Renal cortex interstitium (tissue), 11 donors: ENCODE measurements around the gene ANKRD66. TPM values are rescaled to one million over a fixed set of nuclear protein-coding genes. Genes with fewer than 3 reads are reported as not detected.
A peak's percentile ranks its signal among the peaks of the same experiment; 100 is the strongest.
"Not testable (repeated sequence)": the region's sequence is repeated elsewhere in the genome, so short reads cannot be mapped to it uniquely, and the experiment has no call there.

ENCODE experiments used
- DNase-seq, 11 donors: peaks; one replicate each; pipeline ENCODE4 v3.0.0-alpha.2; 2013; ENCODE audit warnings: low read depth in 9 of 11, low spot score in 4 of 11; ENCODE audit errors: extremely low read depth in 1 of 11
- polyA plus RNA-seq, 3 donors: library from polyadenylated mRNA; unstranded; fragments of 120-200 nt; gene quantifications; one replicate each; pipeline ENCODE4 v1.2.1, GENCODE V29; 2013; ENCODE audit not compliant: insufficient read length in 3 of 3

The ANKRD66 gene
- polyA plus RNA-seq, 3 donors = not detected

DNA sequence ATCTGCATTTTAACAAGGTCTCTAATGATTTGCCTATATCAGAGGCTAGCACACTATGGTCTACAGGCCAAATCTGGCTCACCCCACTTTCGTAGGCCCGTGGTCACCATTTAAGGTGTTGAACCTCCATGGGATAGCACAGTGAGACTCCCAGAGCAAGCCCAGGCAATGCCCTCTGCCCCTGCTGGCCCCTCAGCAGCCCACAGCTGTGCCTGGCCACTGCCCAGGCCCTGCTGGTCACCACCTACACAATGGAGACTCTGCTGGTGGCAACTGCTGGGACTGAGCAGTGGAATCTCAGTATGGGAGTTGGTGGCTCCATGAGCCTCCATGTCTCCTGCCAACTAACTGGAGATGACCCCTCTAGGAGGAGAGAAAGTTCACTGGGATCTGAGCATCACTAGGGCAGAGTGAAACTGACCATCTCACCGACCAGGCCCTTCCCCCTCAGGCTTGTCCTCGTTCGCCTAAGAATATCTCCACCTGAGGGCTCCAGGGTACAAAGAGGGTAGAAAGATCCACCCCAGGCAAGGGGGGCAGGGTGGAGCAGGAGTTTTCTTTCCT lies 2.3 kb downstream of the ANKRD66 start:
- DNase-seq = no peak

DNA sequence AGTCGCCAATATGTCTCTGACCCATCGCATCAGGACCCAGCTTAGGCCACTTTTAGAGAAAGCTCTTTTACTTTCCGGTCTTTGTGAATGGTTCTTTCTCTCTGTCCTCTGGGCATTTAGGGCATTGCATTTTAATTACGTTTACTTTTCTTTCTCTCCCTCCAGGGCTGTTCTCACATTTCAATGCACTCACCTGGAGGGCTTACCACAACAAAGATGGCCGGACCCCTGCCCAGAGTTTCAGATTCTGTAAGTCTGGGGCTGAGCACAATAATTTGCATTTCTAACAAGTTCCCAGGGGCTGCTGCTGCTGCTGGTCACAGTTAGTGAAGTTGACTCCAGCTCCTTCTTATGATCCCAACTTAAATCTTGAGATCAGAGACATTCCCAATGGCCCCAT lies 3.0 kb downstream of the ANKRD66 start:
- no peak for DNase-seq

GRCh38 chr6:46751658-46752057 lies 4.9 kb downstream of the ANKRD66 start:
- no peak for DNase-seq

GRCh38 chr6:46755865-46756264 lies 9.1 kb downstream of the ANKRD66 start:
- DNase-seq = no peak

DNA sequence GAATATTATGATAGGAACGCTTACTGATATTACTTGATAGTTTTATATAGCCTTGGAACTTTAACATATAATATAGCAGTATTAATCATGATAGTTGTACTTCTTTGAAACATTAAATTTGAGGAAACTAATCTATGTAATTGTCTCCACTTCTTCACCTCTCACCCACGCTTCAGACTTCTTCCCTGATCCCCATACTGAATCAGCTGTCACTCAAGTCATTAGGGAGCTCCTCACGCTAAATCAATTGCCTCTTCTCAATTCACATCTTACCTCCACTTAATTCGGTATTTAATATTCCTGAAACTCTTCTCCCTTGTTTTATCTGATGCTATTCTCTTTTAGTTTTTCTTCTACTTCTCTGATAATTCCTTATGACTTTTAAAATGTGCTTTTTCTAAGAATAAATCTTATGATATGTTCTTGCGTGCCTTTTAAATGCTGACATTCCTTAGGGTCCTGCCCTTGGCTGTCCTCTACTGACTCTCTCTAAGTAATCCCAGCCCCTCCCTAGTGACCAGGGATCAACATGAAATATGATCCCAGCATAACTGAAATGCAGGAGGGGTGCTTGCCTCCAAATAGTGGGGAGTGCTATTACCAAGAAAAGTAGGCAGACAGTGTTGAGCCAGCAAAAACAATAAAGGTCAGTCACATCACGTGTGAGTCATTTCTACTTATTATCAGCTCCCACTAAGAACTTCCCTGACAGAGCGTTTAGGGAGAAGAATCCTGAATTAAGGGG lies 9.9 kb downstream of the ANKRD66 start:
- DNase-seq = peak in 1 of 11 donors; percentile 1

GRCh38 chr6:46757214-46757596 lies 10.5 kb downstream of the ANKRD66 start:
- no peak for DNase-seq

- DNase-seq = no peak
Measured at GRCh38 chr6:46758960-46759753, 12.4 kb downstream of the ANKRD66 start.

DNA sequence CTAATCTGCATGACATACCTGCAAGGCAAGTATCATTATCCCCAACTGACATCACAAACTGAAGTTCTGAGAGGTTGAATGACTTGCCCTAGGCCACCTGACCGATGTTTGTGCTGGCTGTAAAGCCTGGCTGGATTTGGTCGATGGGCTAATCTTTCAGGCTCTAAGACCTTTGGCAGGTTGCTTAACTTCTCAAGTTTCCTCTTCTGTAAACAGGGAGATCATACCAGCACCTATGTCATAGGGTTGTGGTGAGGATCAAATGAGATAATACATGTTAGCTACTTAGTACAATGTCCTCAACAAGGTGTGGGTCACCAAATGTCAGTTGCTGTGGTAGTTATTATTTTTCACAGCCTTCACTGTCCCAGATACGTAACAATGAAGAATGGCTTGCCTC lies 14.2 kb downstream of the ANKRD66 start:
- DNase-seq = no peak

DNA sequence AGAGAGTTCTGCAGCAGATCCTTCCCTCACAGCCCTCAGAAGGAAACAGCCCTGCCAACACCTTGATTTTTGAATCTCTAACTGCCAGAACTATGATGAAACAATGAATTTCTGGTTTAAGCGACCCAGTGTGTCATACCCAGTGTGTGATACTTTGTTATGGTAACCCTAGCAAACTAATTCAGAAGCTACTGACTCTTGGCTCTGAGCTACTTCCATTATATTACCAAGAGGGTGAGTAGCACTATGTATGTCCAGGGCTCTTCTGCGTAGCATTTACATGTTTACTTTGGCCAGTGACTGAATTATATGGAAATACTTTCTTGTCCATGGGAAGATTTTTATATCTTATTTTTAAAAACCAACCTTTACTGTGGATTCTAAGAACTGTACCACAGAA lies 16.7 kb downstream of the ANKRD66 start:
- no peak for DNase-seq

DNA sequence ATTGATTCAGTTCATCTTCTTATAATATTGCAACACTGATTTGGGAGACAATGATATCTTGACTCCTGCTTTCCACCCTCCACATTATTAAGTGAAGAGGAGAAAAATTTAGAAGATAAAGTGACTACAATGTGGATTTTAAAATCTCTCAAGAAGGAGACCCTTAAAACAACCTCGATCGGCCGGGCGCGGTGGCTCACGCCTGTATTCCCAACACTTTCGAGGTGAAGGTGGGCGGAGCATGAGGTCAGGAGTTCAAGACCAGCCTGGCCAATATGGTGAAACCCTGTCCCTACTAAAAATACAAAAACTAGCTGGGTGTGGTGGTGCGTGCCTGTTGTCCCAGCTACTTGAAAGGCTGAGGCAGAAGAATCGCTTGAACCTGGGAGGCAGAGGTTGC lies 17.5 kb downstream of the ANKRD66 start:
- DNase-seq = not testable (repeated sequence)

GRCh38 chr6:46764961-46765360 lies 18.2 kb downstream of the ANKRD66 start:
- DNase-seq = no peak

- no peak for DNase-seq
Measured at GRCh38 chr6:46772016-46772415, 25.3 kb downstream of the ANKRD66 start.

- peak in 1 of 11 donors; percentile 1 for DNase-seq
Measured at GRCh38 chr6:46772762-46773161, 26.0 kb downstream of the ANKRD66 start.

GRCh38 chr6:46773201-46773855 lies 26.6 kb downstream of the ANKRD66 start:
- no peak for DNase-seq

DNA sequence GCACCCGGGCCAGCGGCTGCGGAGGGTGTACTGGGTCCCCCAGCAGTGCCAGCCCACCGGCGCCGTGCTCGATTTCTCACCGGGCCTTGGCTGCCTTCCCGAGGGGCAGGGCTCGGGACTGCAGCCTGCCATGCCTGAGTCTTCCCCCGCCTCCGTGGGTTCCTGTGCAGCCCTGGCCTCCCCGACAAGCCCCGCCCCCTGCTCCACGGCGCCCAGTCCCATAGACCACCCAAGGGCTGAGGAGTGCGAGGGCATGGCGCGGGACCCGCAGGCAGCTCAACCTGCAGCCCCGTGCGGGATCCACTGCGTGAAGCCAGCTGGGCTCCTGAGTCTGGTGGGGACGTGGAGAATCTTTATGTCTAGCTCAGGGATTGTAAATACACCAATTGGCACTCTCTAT lies 28.0 kb downstream of the ANKRD66 start:
- not testable (repeated sequence) for DNase-seq

DNA sequence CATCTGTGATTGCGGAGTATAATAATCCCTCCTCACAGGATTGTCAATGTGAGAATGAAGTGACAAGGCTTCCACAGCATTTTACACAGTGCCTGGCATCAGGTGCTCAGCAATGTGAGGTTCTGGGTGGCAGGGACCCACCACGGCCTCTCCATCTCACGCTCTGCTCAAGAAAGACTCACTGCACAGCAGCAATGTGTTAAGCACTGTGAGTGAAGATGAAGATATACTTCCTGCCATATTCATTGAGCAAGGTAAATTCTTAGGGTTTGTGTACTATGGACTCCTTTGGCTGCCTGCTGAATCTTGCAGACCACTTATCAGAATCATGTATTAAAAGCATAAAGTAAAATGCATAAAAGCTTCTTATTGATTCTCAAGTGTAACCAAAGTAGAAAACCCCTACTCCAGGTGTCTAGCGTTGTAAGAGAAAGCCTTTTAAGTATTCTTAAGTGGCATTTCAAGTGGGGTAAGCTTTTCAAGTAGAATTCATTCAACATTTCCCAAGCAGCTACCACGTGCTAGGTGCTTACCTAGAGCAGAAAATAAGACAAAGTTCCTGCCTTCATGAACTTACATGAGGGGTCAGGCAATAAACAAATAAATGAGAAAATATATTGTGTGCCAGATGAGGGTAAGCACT lies 29.5 kb downstream of the ANKRD66 start:
- no peak for DNase-seq

- no peak for DNase-seq
Measured at GRCh38 chr6:46777476-46778346, 31.0 kb downstream of the ANKRD66 start.
